PC-9 (cell line): ENCODE data around the gene PTPRS.

Source experiments
- CTCF ChIP-seq: fragments of 200-600 bp; sonication (generic); conservative IDR thresholded peaks from 2 replicates; pipeline ENCODE4 v1.6.1; 2017; ENCODE audit warnings: mixed run types, antibody characterized with exemption, mild to moderate bottlenecking, moderate library complexity
- EZH2 ChIP-seq: fragments of 200-600 bp; sonication (generic); IDR thresholded peaks from 2 replicates; pipeline ENCODE4 v1.8.0; 2017; ENCODE audit warnings: antibody characterized with exemption, low read depth

GRCh38 chr19:5339198-5339949 is 1.2 kb downstream of the PTPRS start:
- TF ChIP-seq CTCF = no peak
- TF ChIP-seq EZH2 = no peak
